Measurements from ENCODE around the gene OCA2.

OCA2 gene

GRCh38 chr15:28118531-28118930 is 19.4 kb upstream of the OCA2 start:
- DNase-seq = no peak

DNA sequence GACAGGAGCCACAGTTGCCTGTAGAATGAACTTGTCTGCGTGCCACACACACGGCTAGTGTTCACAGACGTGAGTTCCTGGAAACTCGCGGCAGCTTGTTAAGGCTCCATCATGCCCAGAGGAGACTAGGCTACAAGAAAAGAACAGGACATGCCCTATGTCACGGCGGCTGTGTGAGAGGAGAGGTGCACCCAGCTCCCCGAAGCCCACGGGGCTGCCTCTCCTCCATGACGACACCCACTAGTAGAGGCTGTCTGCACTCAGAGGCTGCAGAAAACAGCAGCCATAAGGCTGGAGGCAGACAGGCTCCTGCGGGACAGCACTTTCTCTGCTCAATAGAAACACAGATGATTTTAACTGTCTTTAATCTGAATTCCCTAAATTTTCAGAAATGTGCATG is 19.0 kb upstream of the OCA2 start:
- no peak for DNase-seq

- no peak for DNase-seq
These were observed 18.4 kb upstream of the OCA2 start for GRCh38 chr15:28117432-28117990.

DNA sequence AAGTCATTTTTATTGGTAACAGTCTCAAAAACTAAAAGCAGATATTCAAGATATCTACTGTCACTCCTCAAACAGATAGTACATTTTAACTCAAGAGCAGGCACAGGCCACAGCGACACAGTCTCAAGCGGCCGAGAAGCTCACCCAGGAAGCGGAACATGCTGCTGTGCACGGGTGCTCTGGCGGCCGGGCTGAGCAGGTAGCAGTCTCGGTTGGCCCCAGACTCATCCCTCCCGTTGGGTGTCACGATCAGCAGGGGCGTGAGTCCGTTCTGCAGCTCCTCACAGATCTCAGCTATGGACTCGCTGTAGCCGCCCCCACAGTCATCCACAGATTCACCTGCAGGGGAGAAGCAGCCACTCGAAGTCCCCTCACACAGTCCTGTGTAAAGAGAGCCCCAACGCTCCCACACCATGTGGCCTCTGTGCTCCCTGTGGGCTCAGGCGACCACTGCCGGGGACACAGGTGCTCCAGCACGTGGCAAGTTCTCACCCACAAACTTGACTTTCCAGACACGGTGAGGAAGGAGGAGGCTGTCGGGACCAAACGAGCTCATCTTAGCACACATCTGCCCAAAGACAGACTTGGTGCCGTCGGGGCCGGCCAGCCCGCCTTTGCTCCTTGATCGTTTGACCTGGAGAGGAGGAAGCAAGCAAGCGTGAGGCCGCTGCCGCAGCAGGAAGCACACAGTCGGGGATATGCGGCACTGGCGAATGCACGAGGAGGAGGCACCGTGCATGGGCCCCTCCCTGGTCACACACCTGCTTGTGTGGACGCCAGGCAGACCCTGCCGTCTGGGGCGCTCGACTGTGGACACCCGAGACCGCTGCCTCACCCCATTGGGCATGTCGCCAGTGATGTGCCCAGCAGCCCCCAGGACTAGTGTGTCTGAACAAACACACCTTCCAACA is 17.7 kb upstream of the OCA2 start:
- no peak for DNase-seq

DNA sequence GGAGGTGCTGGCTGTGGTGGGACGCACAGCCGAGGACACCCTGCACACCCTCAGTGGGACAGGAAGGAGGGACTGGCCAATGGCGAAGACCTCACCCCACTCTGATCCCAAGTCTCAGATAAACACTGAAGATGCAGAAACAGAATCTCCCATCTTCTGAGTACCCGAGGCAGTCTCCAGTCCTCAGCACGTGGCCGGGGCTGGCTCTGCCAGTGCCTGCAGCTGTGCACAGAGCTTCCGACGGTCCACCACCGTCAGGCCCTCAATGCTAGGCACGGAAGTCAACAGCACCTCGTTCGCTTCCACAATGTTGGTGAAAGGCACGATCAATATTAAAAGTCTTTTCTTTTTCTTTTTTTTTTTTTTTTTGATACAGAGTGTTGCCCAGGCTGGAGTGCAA is 16.8 kb upstream of the OCA2 start:
- DNase-seq = no peak

DNA sequence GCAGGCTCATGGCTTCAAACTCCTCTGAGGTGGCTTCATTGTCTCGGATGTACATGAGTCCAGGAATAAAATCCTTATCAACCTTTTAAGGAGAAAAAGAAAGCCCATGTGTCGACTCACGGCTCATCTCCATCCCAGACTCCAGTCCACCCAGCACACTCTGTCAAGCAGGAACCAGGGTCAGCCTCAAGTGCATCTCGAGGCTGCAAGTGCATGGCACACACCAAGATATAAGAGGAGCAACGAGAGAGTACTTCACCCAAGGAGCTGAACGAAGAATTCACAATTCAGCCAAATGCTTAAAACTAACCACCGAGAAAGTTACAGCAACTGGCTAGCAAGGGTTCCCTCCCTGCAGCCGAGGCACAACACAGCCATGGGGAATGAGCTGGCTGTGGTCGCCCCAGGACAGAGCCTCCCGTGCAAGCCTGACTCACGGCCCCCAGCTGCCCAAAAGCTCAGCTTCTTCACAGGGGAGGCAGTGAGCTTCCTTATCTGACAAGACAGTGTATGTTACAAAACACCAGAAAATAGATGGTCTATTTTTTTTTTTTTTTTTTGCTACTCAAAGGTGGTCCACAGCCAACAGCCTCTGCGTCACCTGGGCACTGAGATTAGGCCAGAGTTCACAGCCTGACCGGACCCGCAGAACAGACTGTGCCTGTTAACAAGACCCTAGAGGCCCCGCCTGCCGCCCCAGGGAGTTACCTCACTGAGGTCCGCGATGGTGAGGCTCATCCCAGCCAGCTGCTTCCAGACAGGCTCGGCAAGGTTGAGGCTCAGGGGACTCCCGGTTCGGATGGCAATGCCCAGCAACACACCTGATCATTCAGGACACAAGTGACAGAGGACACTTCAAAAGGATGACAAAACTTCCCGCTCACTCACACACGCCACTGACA is 15.9 kb upstream of the OCA2 start:
- DNase-seq = no peak

GRCh38 chr15:28114114-28114455 is 15.0 kb upstream of the OCA2 start:
- DNase-seq = no peak

- DNase-seq = no peak
These were observed 14.4 kb upstream of the OCA2 start for GRCh38 chr15:28113394-28114113.

DNA sequence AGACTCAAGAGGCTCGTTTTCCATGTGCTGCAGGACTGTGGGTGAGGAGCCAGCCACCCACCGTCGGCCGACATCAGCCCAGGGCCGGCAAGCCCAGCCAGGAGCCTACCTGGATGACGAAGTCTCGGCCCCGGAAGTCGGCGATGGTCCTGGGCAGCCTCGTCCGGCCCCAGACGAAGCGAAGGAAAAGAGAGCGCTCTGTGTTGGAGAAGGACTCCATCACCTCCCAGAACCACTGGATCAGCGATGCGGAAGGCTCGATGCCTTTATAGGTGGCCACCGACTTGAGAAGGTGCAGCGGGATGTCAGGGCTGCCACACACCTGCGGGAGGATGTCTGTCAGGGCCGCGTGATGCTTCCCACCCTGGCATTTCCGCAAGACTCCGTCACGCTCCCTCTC is 13.8 kb upstream of the OCA2 start:
- no peak for DNase-seq

DNA sequence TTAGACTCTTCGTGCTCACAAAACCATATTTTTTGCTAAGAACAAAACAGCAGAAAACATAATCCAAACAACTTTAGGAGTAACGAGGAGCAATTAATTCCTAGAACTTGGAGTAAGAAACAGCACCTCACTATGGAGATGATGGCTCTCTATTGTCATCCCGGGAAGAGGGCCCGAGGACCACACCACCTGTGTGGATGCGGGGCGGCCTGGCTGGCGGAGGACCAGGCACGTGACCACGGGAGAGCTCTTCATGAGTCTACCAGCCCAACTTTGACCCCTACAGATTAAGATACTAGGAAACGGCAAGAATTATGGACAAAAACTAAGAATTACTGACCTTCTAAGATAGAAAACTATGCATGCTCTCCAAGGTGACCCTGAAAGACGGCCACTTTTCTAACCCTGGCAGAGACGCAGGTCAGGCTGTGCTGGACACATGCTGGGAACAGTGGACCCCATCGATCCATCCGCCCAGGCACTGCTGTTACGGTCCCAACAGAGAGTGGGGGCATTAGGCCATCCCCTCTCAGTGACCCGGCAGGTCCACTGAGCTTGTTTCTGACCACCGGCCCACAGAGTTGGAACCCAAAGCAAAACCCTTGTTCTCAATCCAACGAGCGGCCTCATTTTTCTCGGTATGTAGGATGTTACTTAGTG is 13.1 kb upstream of the OCA2 start:
- DNase-seq = no peak

- DNase-seq = no peak
These were observed 12.4 kb upstream of the OCA2 start for GRCh38 chr15:28111543-28111942.

- DNase-seq = no peak
These were observed 11.4 kb upstream of the OCA2 start for GRCh38 chr15:28110481-28110881.

GRCh38 chr15:28109626-28110455 is 10.7 kb upstream of the OCA2 start:
- no peak for DNase-seq

GRCh38 chr15:28107904-28108275 is 8.8 kb upstream of the OCA2 start:
- no peak for DNase-seq

- peak in 1 of 3 donors; percentile 28 for DNase-seq
These were observed 8.2 kb upstream of the OCA2 start for GRCh38 chr15:28107111-28107903.

GRCh38 chr15:28106294-28107110 is 7.4 kb upstream of the OCA2 start:
- DNase-seq = peak in 2 of 3 donors; percentile 24 to 57

- DNase-seq = no peak
These were observed 6.7 kb upstream of the OCA2 start for GRCh38 chr15:28105793-28106192.

- DNase-seq = no peak
These were observed 6.2 kb upstream of the OCA2 start for GRCh38 chr15:28105224-28105791.

- DNase-seq = no peak
These were observed 5.2 kb upstream of the OCA2 start for GRCh38 chr15:28104326-28104725.
